GM12878 (cell line): Measurements from ENCODE around the gene SSH3.

Experiments
- ATF3 ChIP-seq: IDR thresholded peaks from 2 replicates; pipeline ENCODE4 v1.6.1; 2011; ENCODE audit warnings: low read depth, mild to moderate bottlenecking, low read length, moderate library complexity, borderline replicate concordance; ENCODE audit errors: extremely low read depth
- BHLHE40 ChIP-seq, 2 experiments: fragments of 450-650 bp in 1 of 2; IDR thresholded peaks; 2 replicates each; pipeline ENCODE4 v1.6.1; 2011 to 2017; ENCODE audit warnings: low read depth in 2 of 2, borderline replicate concordance in 1 of 2, improper control_type of control experiment in 1 of 2, low read length in 1 of 2, mild to moderate bottlenecking in 1 of 2
- CHD4 ChIP-seq: fragments of 200-600 bp; sonication (generic); IDR thresholded peaks from 2 replicates; pipeline ENCODE4 v1.6.1; 2016; ENCODE audit warnings: mild to moderate bottlenecking
- EP300 ChIP-seq, 2 experiments: fragments of 150-350 bp in 1 of 2; IDR thresholded peaks; 2 replicates each; pipeline ENCODE4 v1.6.1; 2011 to 2012; ENCODE audit warnings: low read depth in 2 of 2, low read length in 2 of 2, borderline replicate concordance in 1 of 2, improper control_type of control experiment in 1 of 2, inconsistent platforms in 1 of 2; ENCODE audit not compliant: control insufficient read depth in 1 of 2
- FOS ChIP-seq: IDR thresholded peaks from 3 replicates; pipeline ENCODE4 v1.6.1; 2011; ENCODE audit warnings: borderline replicate concordance; ENCODE audit not compliant: insufficient read length; ENCODE audit errors: extremely low read depth
- FOXM1 ChIP-seq: IDR thresholded peaks from 2 replicates; pipeline ENCODE4 v1.6.1; 2012; ENCODE audit warnings: low read depth, mild to moderate bottlenecking, inconsistent platforms, low read length, moderate library complexity
- HCFC1 ChIP-seq: fragments of 150-350 bp; IDR thresholded peaks from 2 replicates; pipeline ENCODE4 v1.6.1; 2014; ENCODE audit warnings: low read length
- JUND ChIP-seq: IDR thresholded peaks from 2 replicates; pipeline ENCODE4 v1.6.1; 2012; ENCODE audit warnings: low read depth, mild to moderate bottlenecking, low read length, improper control_type of control experiment, moderate library complexity
- MYC ChIP-seq: IDR thresholded peaks from 2 replicates; pipeline ENCODE4 v1.6.1; 2011; ENCODE audit warnings: mild to moderate bottlenecking, low read length, moderate library complexity, inconsistent platforms; ENCODE audit not compliant: insufficient read depth, insufficient replicate concordance, insufficient read length, severe bottlenecking
- POU2F2 ChIP-seq: IDR thresholded peaks from 3 replicates; pipeline ENCODE4 v1.6.1; 2011; ENCODE audit warnings: low read depth, mild to moderate bottlenecking, low read length, borderline replicate concordance
- RFX5 ChIP-seq: IDR thresholded peaks from 2 replicates; pipeline ENCODE4 v1.6.1; 2011; ENCODE audit warnings: low read depth, low read length, improper control_type of control experiment
- YY1 ChIP-seq: IDR thresholded peaks from 2 replicates; pipeline ENCODE4 v1.6.1; 2011; ENCODE audit warnings: low read depth, mild to moderate bottlenecking, low read length
- ZNF217 ChIP-seq: fragments of 450-650 bp; IDR thresholded peaks from 2 replicates; pipeline ENCODE4 v1.6.1; 2017; ENCODE audit warnings: antibody characterized with exemption, mild to moderate bottlenecking
- TF ChIP-seq, protein P1 (sequence below), 3 experiments: IDR thresholded peaks in 2 of 3; conservative IDR thresholded peaks in 1 of 3; 2 replicates each; pipeline ENCODE4 v1.5.1; 2011; ENCODE audit warnings: low read depth in 3 of 3, low read length in 3 of 3, mild to moderate bottlenecking in 3 of 3, control low read depth in 2 of 3, moderate library complexity in 2 of 3, inconsistent platforms in 1 of 3, mixed read lengths in 1 of 3; ENCODE audit not compliant: control insufficient read depth in 2 of 3, insufficient read depth in 1 of 3; ENCODE audit errors: extremely low read depth in 1 of 3

- TF ChIP-seq MYC (no peak), FOS (no peak), FOXM1 (no peak), HCFC1 (no peak), YY1 (no peak), RFX5 (no peak), POU2F2 (no peak), ATF3 (no peak), CHD4 (no peak), JUND (no peak), EP300 (IDR thresholded peaks at IDR 0.05; ENCODE audit: borderline replicate concordance in 1 of 2, control insufficient read depth in 1 of 2, low read depth in 2 of 2, low read length in 2 of 2) (no peak), ZNF217 (no peak), BHLHE40 (IDR thresholded peaks at IDR 0.05; ENCODE audit: borderline replicate concordance in 1 of 2, low read depth in 2 of 2, low read length in 1 of 2) (no peak)
- TF ChIP-seq, protein P1, sequence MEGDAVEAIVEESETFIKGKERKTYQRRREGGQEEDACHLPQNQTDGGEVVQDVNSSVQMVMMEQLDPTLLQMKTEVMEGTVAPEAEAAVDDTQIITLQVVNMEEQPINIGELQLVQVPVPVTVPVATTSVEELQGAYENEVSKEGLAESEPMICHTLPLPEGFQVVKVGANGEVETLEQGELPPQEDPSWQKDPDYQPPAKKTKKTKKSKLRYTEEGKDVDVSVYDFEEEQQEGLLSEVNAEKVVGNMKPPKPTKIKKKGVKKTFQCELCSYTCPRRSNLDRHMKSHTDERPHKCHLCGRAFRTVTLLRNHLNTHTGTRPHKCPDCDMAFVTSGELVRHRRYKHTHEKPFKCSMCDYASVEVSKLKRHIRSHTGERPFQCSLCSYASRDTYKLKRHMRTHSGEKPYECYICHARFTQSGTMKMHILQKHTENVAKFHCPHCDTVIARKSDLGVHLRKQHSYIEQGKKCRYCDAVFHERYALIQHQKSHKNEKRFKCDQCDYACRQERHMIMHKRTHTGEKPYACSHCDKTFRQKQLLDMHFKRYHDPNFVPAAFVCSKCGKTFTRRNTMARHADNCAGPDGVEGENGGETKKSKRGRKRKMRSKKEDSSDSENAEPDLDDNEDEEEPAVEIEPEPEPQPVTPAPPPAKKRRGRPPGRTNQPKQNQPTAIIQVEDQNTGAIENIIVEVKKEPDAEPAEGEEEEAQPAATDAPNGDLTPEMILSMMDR (IDR thresholded peaks at IDR 0.05 in 2 of 3, conservative IDR thresholded peaks at IDR 0.05 in 1 of 3; ENCODE audit: control insufficient read depth in 2 of 3, extremely low read depth in 1 of 3, insufficient read depth in 1 of 3, low read depth in 3 of 3, low read length in 3 of 3) = no peak
Measured at GRCh38 chr11:67309661-67310061, 6.3 kb downstream of the SSH3 start.
